ENCODE results near the gene DBNDD2.

The DBNDD2 gene

DNA sequence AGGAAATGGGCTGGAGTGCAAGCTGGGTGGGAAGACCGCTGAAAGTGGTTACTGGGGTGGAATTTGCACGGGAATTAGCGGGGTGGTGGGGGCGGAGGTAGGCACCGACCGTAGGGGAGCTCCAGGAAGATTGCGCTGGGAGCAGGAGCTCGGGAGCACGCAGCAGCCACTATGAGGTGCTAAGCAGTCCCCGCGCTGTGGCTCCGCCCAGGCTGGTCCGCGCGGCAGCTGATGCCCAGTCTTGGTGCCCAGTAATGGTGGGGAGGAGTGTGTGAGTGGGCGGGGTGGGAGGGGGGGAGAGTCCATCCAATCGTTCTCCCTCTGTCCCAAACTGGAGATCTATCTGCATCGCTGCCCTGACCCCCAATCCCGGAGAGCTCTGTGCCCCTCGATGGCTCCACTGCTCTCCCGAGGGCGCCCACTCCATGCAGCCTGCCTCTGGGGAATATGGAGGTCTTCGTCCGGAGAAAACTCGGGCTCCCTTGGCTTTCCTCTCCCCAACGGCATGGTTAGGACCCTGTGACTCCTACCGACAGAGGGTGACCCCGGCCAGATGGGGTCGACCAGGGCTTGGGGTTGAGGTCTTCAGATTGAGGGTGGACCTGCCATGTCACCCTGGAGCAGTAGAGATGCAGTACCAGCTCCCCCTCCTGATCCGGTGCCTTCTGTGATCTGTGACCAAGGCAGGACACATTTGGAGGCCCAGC, 35.3 kb upstream of the DBNDD2 start:
- TF ChIP-seq, protein P1, sequence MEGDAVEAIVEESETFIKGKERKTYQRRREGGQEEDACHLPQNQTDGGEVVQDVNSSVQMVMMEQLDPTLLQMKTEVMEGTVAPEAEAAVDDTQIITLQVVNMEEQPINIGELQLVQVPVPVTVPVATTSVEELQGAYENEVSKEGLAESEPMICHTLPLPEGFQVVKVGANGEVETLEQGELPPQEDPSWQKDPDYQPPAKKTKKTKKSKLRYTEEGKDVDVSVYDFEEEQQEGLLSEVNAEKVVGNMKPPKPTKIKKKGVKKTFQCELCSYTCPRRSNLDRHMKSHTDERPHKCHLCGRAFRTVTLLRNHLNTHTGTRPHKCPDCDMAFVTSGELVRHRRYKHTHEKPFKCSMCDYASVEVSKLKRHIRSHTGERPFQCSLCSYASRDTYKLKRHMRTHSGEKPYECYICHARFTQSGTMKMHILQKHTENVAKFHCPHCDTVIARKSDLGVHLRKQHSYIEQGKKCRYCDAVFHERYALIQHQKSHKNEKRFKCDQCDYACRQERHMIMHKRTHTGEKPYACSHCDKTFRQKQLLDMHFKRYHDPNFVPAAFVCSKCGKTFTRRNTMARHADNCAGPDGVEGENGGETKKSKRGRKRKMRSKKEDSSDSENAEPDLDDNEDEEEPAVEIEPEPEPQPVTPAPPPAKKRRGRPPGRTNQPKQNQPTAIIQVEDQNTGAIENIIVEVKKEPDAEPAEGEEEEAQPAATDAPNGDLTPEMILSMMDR (IDR thresholded peaks at IDR 0.05) = no peak

- TF ChIP-seq, protein P1 (IDR thresholded peaks at IDR 0.05) = peak; percentile 83
These were observed 34.6 kb upstream of the DBNDD2 start for GRCh38 chr20:45373353-45374100.

DNA sequence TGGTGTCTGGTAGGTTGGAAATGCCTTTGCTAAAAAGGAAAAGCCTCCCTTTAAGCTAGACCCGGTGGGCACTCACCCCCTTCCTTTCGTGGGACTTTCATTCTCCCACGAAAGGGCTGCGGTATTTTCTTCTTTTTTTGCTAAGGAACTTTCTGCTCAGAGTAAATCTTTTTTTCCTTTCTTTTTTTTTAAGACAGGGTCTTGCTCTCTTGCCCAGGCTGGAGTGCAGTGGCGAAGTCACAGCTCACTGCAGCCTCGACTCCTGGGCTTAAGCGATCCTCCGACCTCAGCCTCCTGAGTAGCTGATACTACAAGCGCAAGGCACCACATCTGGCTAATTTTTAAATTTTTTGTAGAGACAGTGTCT, 34.0 kb upstream of the DBNDD2 start:
- TF ChIP-seq, protein P1 (IDR thresholded peaks at IDR 0.05) = peak; percentile 5; the same call in 1 of the 2 replicates

GRCh38 chr20:45374966-45375365, 33.1 kb upstream of the DBNDD2 start:
- TF ChIP-seq, protein P1 (IDR thresholded peaks at IDR 0.05) = no peak

DNA sequence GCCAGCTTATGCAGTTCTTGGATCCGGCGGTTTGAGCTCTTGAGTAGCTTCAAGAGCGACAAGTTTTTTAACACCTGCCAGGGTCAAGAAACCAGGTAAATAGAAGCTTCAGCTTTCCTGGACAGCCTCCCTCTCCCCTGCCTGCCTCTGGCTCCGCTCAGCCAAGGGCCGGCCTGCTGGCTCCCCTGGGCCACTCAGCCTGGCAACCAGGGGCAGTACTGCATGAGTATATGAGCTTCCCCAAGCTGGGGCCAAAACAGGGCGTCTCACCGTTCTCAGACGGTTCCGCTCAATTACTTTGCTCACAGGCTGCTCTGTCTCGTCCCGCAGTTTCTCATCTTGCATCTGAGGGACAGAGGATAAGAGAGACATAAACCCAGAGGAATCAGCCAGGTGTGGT, 30.8 kb upstream of the DBNDD2 start:
- TF ChIP-seq, protein P1 (IDR thresholded peaks at IDR 0.05) = no peak

DNA sequence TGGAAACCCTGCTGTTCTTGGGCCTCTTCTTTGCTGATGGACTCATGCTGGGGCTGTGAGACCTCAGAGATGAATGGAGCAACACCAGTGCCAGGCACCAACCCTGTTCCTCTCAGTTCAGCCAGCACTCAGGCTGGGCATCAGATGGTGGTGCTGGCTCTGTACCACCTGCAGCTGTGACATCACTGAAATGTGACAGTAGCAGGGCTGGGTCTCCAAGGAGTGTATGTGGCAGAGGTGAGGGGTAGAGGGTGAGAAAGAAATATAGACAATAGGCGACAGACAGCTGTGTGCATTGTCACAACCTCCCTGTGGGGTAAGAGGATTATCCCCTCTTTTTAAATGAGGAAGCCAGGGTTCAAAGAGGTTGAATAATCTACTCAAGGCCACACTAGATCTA, 29.9 kb upstream of the DBNDD2 start, which contains the start of gene TP53TG5:
Gene TP53TG5, minus strand, starts transcription at position 135 of the 400 bp plus-strand sequence. Its CDS starts 89 bp downstream, at position 46.
- TF ChIP-seq, protein P1 (IDR thresholded peaks at IDR 0.05) = no peak

- TF ChIP-seq, protein P1 (IDR thresholded peaks at IDR 0.05) = no peak
These were observed 20.8 kb upstream of the DBNDD2 start for GRCh38 chr20:45387274-45387673.

All from LNCAP (cell line).